ENCODE results near the gene PKP3. TPM values are rescaled to one million over a fixed set of nuclear protein-coding genes. Genes with fewer than 3 reads are reported as not detected.
"Not testable (repeated sequence)": the region's sequence is repeated elsewhere in the genome, so short reads cannot be mapped to it uniquely, and the experiment has no call there.

The PKP3 gene
- total RNA-seq, 1 donor from 2014 or later = 0.40 TPM

DNA sequence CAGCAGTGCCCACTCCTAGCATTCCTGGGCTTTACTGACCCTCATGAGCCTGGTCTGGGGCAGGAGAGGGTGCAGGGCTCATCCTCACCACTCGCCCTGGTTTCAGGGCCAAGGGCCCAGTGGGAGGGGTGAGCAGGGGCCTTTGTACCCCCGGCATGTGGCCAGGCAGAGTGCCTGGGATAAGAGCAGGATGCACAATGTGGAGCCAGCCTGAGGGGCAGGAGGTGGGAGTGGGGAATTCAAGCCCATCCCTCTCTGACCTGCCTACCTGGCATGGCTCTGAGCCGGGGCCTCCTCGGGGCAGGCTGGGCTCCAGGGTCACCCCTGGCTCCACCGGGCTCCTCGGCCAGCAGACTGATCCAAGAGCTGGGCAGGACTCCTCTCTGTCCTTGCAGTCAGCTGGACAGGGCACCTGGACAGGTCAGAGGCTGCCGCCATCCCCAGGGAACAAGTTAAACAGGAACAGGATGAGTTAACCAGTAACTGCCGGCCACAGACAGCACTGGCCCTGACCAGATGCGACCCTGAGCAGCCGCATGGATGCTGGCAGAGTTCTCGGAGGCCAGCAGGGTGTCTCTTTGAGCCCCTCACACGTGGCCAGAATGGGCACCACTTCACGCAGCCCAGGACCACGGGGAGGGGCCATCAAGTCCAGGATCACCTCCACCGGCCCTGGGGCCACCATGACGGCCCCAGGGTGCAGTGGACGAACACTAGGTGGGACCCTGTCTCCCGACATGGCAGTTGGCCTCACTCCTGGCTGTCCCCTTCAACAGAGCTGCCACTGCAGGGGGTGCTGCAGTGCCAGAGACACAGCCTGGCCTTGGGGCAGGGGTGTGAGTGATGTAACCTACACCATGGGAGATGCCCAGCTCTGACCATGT lies 15.8 kb downstream of the PKP3 start:
- DNase-seq (ENCODE audit: low read depth in 2 of 2) = no peak

GRCh38 chr11:410711-411110 lies 16.7 kb downstream of the PKP3 start:
- not testable (repeated sequence) for DNase-seq (ENCODE audit: low read depth in 2 of 2)

DNA sequence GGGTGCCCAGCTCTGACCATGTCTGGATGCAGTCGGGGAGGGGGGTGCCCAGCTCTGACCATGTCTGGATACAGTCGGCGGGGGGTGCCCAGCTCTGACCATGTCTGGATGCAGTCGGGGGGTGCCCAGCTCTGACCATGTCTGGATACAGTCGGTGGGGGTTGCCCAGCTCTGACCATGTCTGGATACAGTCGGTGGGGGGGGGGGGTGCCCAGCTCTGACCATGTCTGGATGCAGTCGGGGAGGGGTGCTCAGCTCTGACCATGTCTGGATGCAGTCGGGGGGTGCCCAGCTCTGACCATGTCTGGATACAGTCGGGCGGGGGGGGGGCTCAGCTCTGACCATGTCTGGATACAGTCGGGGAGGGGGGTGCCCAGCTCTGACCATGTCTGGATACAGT lies 17.5 kb downstream of the PKP3 start:
- DNase-seq (ENCODE audit: low read depth in 2 of 2) = not testable (repeated sequence)

- DNase-seq (ENCODE audit: low read depth in 2 of 2) = no peak
Observed at GRCh38 chr11:412641-413119, 18.7 kb downstream of the PKP3 start.

GRCh38 chr11:413120-414081 lies 19.4 kb downstream of the PKP3 start:
- DNase-seq (ENCODE audit: low read depth in 2 of 2) = no peak

- no peak for DNase-seq (ENCODE audit: low read depth in 2 of 2)
Observed at GRCh38 chr11:414318-414857, 20.4 kb downstream of the PKP3 start.

DNA sequence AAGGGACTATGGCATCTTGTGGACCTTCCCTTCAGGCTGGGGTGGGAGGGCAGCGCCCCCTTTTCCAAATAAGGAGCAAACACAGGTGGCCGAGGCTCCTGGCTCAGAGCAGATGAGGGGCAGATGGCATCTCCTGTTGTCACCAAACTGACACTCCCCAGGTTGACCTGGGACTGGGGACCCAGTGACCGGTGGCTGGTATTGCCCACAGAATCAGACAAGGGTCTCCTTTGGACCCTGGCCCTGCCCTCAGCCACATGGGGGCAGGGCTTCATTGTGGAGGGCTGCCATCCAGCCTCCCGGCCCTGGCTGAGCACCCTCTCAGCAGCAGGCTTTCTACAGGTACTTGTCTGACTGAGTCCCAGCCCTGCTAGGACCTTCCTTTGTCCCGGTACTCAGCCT lies 21.6 kb downstream of the PKP3 start:
- no peak for DNase-seq (ENCODE audit: low read depth in 2 of 2)

GRCh38 chr11:416051-416756 lies 22.2 kb downstream of the PKP3 start:
- DNase-seq (ENCODE audit: low read depth in 2 of 2) = no peak

- DNase-seq (ENCODE audit: low read depth in 2 of 2) = peak in 1 of 2 donors; percentile 45
Observed at GRCh38 chr11:416757-417621, 23.0 kb downstream of the PKP3 start.

DNA sequence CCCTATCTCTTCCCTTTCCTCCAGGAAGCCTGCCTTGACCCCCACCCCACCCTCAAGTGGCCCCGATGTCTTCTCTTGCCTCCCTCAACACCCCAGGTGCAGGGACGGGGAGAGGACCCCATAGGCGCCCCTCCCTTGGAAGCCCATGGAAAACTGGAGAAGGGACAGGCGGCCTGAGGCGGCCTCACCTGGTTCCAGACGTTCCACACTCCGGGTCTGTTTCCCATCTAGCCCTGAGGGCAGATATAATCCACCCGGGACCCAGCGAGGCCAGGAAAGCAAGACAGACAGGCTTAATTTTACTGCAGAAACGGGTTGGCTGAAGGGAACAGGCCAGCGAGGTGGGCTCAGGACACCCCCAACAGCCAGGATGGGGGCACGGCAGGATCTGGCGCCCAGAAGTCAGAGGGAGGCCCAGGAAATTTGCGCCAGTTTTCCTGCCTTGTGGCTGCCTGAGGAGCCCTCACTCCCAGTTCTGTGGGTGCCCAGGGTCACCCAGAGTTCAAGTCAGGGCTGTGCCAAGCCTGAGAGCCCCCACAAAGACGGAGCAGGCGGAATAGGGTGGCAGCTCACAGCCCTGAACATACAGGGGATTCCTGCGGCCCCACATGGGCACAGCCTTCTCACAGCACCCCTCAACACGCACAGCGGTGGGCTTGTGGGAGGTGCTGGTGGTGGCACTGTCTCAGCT lies 23.8 kb downstream of the PKP3 start:
- DNase-seq (ENCODE audit: low read depth in 2 of 2) = no peak

DNA sequence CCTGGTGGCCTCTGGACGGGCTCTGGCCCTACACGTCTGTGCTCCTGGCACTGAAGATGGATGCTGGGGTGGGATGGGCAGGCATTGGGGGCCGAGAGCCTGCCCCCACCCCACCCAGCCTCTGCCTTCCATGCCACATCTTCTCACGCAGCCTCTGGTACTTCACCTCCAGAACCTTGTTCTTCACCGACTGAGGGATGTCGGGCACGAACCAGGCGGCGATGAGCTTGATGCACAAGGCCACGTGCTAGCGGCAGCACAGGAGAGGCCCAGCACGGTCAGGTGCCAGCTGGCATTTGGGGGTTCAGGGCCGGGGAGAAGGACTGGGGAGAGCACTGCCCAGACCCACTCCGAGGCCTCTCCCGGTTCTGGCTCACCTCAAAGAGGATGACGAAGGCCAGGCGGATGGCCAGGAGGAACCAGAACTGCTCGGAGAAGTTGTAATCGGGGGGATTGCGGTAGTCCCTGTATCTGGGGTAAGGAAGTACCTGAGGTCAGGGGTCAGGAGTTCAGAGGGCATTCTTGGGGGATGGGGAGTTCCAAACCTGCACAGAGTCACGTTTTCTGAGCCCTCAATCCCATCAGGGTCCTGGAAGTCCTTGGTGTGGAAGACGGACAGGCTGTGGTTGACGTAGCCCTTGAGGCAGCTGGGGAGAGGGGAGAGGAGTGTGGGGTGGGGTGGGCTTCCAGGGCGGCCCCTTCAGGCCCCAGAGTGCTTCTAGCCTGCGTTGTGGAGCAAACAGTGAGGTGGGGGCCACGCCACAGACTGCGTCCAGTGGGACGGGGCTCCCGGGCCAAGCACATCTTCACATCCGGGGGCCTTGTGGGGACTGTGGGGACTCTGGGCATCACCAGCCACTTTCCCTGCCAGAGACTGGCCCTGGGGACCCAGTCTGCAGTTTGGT lies 24.6 kb downstream of the PKP3 start:
- DNase-seq (ENCODE audit: low read depth in 2 of 2) = no peak

GRCh38 chr11:419248-420005 lies 25.4 kb downstream of the PKP3 start:
- DNase-seq (ENCODE audit: low read depth in 2 of 2) = no peak

DNA sequence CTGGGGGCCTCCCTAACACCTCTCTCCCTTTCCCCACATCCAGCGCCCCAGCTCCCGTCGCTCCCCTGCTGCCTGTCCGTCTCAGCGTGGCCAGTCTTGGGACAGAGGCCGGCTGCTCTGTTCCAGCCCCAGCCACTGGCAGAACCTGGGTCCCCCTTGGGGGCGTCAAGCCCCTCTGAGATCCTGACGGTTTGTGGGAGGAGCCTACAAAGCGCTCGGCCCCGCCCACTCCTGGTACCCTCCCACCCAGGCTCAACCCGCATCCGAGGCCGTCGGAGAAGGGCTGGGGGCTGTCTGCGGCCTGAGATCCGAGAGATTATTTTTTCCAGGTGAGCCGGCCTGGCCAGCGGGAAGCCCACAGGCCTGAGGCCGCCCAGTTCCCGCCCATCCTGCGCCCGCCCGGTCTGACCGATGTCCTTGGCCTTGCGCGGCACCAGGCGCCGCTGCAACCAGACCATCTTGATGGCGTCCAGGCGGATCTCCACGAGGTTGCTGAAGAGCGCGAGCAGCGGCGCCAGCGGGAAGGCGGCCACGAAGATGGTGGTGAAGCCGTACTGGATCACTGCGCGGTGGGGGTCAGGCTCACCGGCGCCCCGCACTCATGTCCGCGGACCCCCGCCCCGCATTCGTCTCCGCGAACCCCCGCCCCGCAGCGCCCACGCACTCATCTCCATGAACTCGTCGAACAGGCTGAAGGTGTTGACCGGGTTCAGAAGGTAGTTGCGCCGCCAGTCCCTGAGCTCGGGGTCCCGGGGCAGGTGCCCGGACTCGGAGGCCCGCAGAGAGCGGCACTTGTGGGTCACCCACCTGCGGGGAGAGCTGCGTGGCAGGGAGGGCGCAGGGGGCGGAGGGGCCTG lies 26.3 kb downstream of the PKP3 start:
- DNase-seq (ENCODE audit: low read depth in 2 of 2) = no peak

DNA sequence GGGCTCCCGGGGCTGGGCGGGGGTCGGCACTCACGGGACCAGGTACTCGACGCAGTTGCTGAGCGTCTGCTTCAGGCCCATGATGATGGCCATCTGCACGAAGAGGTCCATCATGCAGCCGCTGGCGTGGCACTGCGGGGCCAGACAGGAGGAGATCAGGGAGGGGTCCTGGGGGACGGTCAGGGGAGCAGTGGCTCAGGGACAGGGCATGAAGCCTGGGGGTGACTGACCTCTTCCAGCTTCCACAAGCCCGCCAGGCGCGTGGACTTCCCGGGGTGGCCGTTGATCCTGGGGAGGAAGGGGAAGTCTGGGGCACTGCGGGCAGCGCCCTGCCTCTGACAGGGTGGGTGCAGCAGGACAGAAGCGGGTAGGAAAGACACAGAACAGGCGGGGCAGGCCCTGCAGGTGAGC lies 26.9 kb downstream of the PKP3 start:
- DNase-seq (ENCODE audit: low read depth in 2 of 2) = no peak

DNA sequence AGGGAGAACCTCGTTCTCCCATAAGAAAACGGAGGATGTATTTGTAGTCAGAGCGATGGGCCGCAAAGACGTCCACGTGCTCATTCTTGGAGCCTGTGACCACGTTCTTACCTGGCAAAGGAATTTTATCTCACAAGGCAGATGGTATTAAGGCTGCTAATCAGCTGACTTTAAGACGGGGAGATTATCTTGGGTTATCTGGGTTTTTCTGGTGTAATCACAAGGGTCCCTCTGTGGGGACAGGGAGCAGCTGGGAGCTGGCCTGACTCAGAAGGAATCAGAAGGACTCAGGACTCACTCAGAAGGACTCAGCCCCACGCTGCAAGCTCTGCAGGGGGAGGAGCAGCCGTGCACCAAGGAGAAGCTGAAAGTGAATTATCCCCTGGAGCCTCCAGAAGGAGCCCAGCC lies 28.2 kb downstream of the PKP3 start:
- no peak for DNase-seq (ENCODE audit: low read depth in 2 of 2)

- no peak for DNase-seq (ENCODE audit: low read depth in 2 of 2)
Observed at GRCh38 chr11:424232-424631, 30.2 kb downstream of the PKP3 start.

DNA sequence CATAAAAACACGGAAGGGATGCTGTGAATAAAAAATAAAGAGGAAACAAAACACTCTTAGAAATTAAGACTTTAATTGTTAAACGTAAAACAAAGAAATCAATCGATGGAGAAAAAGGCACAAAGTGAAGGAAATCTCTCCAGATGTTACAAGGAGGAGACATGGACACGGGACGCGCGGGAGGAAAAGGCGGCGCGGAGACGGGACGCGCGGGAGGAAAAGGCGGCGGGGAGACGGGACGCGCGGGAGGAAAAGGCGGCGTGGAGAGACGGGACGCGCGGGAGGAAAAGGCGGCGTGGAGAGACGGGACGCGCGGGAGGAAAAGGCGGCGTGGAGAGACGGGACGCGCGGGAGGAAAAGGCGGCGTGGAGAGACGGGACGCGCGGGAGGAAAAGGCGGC lies 30.8 kb downstream of the PKP3 start:
- not testable (repeated sequence) for DNase-seq (ENCODE audit: low read depth in 2 of 2)

Measured in lung microvascular endothelial cell (primary cell).